Measurements from ENCODE around the gene METAP1. TPM values are rescaled to one million over a fixed set of nuclear protein-coding genes. Genes with fewer than 3 reads are reported as not detected.

The METAP1 gene
- total and polyA plus RNA-seq, 2 of the 8 experiments (the other 6 are each of a cell fraction or from before 2014, with no cell fraction given), result 50.6 to 85.2 TPM

GRCh38 chr4:98995183-98996055 is at the start of gene METAP1 (continued):
- TF ChIP-seq CHD7 (IDR thresholded peaks at IDR 0.05; ENCODE audit: insufficient replicate concordance, low read length) (no peak), JUN (IDR thresholded peaks at IDR 0.05; ENCODE audit: low read depth, low read length) (no peak), TCF12 (IDR thresholded peaks at IDR 0.05; ENCODE audit: low read depth, low read length) (0 out of 2 replicates have a peak, but pooled peaks have one; percentile 29), HDAC6 (IDR thresholded peaks at IDR 0.05; ENCODE audit: low read depth, low read length) (no peak), CBX5 (IDR thresholded peaks at IDR 0.05; ENCODE audit: low read depth, low read length) (no peak), SIN3A (conservative IDR thresholded peaks at IDR 0.05 in 1 of 2, IDR thresholded peaks at IDR 0.05 in 1 of 2; ENCODE audit: low read depth in 1 of 2, low read length in 2 of 2) (peak; percentile 43 to 72; a peak in 2 of 4 replicates)
